ENCODE results near the gene KLHL1.

- TF ChIP-seq MAX (IDR thresholded peaks at IDR 0.05) (no peak), GABPA (IDR thresholded peaks at IDR 0.05 in 1 of 2, conservative IDR thresholded peaks at IDR 0.05 in 1 of 2) (no peak), TAF1 (conservative IDR thresholded peaks at IDR 0.05) (no peak), RXRA (IDR thresholded peaks at IDR 0.05) (no peak), YY1 (IDR thresholded peaks at IDR 0.05) (no peak), JUND (IDR thresholded peaks at IDR 0.05) (no peak), REST (IDR thresholded peaks at IDR 0.05) (no peak), SP1 (IDR thresholded peaks at IDR 0.05) (no peak), RAD21 (IDR thresholded peaks at IDR 0.05) (no peak), EGR1 (IDR thresholded peaks at IDR 0.05; ENCODE audit: low read depth in 2 of 2) (no peak), FOXA1 (IDR thresholded peaks at IDR 0.05) (no peak), HNF4A (conservative IDR thresholded peaks at IDR 0.05) (no peak)
- TF ChIP-seq, protein P1, sequence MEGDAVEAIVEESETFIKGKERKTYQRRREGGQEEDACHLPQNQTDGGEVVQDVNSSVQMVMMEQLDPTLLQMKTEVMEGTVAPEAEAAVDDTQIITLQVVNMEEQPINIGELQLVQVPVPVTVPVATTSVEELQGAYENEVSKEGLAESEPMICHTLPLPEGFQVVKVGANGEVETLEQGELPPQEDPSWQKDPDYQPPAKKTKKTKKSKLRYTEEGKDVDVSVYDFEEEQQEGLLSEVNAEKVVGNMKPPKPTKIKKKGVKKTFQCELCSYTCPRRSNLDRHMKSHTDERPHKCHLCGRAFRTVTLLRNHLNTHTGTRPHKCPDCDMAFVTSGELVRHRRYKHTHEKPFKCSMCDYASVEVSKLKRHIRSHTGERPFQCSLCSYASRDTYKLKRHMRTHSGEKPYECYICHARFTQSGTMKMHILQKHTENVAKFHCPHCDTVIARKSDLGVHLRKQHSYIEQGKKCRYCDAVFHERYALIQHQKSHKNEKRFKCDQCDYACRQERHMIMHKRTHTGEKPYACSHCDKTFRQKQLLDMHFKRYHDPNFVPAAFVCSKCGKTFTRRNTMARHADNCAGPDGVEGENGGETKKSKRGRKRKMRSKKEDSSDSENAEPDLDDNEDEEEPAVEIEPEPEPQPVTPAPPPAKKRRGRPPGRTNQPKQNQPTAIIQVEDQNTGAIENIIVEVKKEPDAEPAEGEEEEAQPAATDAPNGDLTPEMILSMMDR (IDR thresholded peaks at IDR 0.05; ENCODE audit: low read depth, low read length, missing input control), result no peak
- TF ChIP-seq, protein P2, sequence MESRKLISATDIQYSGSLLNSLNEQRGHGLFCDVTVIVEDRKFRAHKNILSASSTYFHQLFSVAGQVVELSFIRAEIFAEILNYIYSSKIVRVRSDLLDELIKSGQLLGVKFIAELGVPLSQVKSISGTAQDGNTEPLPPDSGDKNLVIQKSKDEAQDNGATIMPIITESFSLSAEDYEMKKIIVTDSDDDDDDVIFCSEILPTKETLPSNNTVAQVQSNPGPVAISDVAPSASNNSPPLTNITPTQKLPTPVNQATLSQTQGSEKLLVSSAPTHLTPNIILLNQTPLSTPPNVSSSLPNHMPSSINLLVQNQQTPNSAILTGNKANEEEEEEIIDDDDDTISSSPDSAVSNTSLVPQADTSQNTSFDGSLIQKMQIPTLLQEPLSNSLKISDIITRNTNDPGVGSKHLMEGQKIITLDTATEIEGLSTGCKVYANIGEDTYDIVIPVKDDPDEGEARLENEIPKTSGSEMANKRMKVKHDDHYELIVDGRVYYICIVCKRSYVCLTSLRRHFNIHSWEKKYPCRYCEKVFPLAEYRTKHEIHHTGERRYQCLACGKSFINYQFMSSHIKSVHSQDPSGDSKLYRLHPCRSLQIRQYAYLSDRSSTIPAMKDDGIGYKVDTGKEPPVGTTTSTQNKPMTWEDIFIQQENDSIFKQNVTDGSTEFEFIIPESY (IDR thresholded peaks at IDR 0.05), result no peak
These were observed 158.1 kb downstream of the KLHL1 start for GRCh38 chr13:69950160-69950559.

Measured in liver (tissue), 3 donors.